ENCODE results near the gene LEPR.
"Not testable (repeated sequence)": the region's sequence is repeated elsewhere in the genome, so short reads cannot be mapped to it uniquely, and the experiment has no call there.

LEPR gene

GRCh38 chr1:65420590-65421350, at the start of gene LEPR, which contains the start of gene LEPROT:
TSS of gene LEPR (plus strand) at chr1:65420668. CDS start at chr1:65565566, 144,898 bp downstream.
TSS of gene LEPROT (plus strand) at chr1:65420668. CDS start at chr1:65420725, 57 bp downstream.
- Histone ChIP-seq H3K4me3 (ENCODE audit: low read length) (peak within 1 kb of the TSS; percentile 97), H2AFZ (ENCODE audit: low read depth, low read length) (peak within 1 kb of the TSS; percentile 99), H3K4me1 (ENCODE audit: insufficient read depth, low read length) (peaks cover 11% of the 10 kb centered on the region), H3K27me3 (ENCODE audit: insufficient read depth, low read length) (peaks cover 3% of the 10 kb centered on the region), H3K9me3 (ENCODE audit: low read length) (no peaks in the 10 kb centered on the region), H3K36me3 (ENCODE audit: insufficient read depth, low read length) (peaks cover 5% of the 10 kb centered on the region)

- H3K4me3 ChIP-seq (ENCODE audit: low read length) = no peak overlapping the region
- no peaks in the 10 kb centered on the region for H3K9me3 ChIP-seq (ENCODE audit: low read length)
- no peaks in the 10 kb centered on the region for H3K4me1 ChIP-seq (ENCODE audit: insufficient read depth, low read length)
- H3K27me3 ChIP-seq (ENCODE audit: insufficient read depth, low read length) = peaks cover 2% of the 10 kb centered on the region
- H2AFZ ChIP-seq (ENCODE audit: low read depth, low read length) = no peak overlapping the region
- H3K36me3 ChIP-seq (ENCODE audit: insufficient read depth, low read length) = no peaks in the 10 kb centered on the region
These were observed 48.9 kb upstream of the LEPR start for GRCh38 chr1:65371544-65371943.

GRCh38 chr1:65372557-65372956, 47.9 kb upstream of the LEPR start:
- H3K27me3 ChIP-seq (ENCODE audit: insufficient read depth, low read length) = peaks cover 2% of the 10 kb centered on the region
- no peaks in the 10 kb centered on the region for H3K4me1 ChIP-seq (ENCODE audit: insufficient read depth, low read length)
- no peaks in the 10 kb centered on the region for H3K9me3 ChIP-seq (ENCODE audit: low read length)
- no peak overlapping the region for H3K4me3 ChIP-seq (ENCODE audit: low read length)
- no peak overlapping the region for H2AFZ ChIP-seq (ENCODE audit: low read depth, low read length)
- no peaks in the 10 kb centered on the region for H3K36me3 ChIP-seq (ENCODE audit: insufficient read depth, low read length)

GRCh38 chr1:65377496-65378246, 42.8 kb upstream of the LEPR start:
- H3K9me3 ChIP-seq (ENCODE audit: low read length) = no peaks in the 10 kb centered on the region
- H2AFZ ChIP-seq (ENCODE audit: low read depth, low read length) = no peak overlapping the region
- H3K27me3 ChIP-seq (ENCODE audit: insufficient read depth, low read length) = peaks cover 2% of the 10 kb centered on the region
- no peaks in the 10 kb centered on the region for H3K36me3 ChIP-seq (ENCODE audit: insufficient read depth, low read length)
- H3K4me1 ChIP-seq (ENCODE audit: insufficient read depth, low read length) = no peaks in the 10 kb centered on the region
- no peak overlapping the region for H3K4me3 ChIP-seq (ENCODE audit: low read length)

- Histone ChIP-seq H3K9me3 (ENCODE audit: low read length) (no peaks in the 10 kb centered on the region), H3K27me3 (ENCODE audit: insufficient read depth, low read length) (peaks cover 2% of the 10 kb centered on the region), H2AFZ (ENCODE audit: low read depth, low read length) (no peak overlapping the region), H3K4me1 (ENCODE audit: insufficient read depth, low read length) (no peaks in the 10 kb centered on the region), H3K4me3 (ENCODE audit: low read length) (no peak overlapping the region), H3K36me3 (ENCODE audit: insufficient read depth, low read length) (no peaks in the 10 kb centered on the region)
These were observed 42.1 kb upstream of the LEPR start for GRCh38 chr1:65378247-65378946.

GRCh38 chr1:65384426-65384825, 36.0 kb upstream of the LEPR start:
- H3K4me3 ChIP-seq (ENCODE audit: low read length); H3K36me3 ChIP-seq (ENCODE audit: insufficient read depth, low read length); H3K9me3 ChIP-seq (ENCODE audit: low read length); H2AFZ ChIP-seq (ENCODE audit: low read depth, low read length); H3K4me1 ChIP-seq (ENCODE audit: insufficient read depth, low read length); H3K27me3 ChIP-seq (ENCODE audit: insufficient read depth, low read length): not testable (repeated sequence)

- no peak overlapping the region for H2AFZ ChIP-seq (ENCODE audit: low read depth, low read length)
- no peaks in the 10 kb centered on the region for H3K9me3 ChIP-seq (ENCODE audit: low read length)
- no peaks in the 10 kb centered on the region for H3K36me3 ChIP-seq (ENCODE audit: insufficient read depth, low read length)
- no peak overlapping the region for H3K4me3 ChIP-seq (ENCODE audit: low read length)
- no peaks in the 10 kb centered on the region for H3K27me3 ChIP-seq (ENCODE audit: insufficient read depth, low read length)
- no peaks in the 10 kb centered on the region for H3K4me1 ChIP-seq (ENCODE audit: insufficient read depth, low read length)
These were observed 34.0 kb upstream of the LEPR start for GRCh38 chr1:65386439-65386838.

- H3K36me3 ChIP-seq (ENCODE audit: insufficient read depth, low read length) = no peaks in the 10 kb centered on the region
- H3K9me3 ChIP-seq (ENCODE audit: low read length) = no peaks in the 10 kb centered on the region
- no peak overlapping the region for H3K4me3 ChIP-seq (ENCODE audit: low read length)
- no peaks in the 10 kb centered on the region for H3K27me3 ChIP-seq (ENCODE audit: insufficient read depth, low read length)
- H3K4me1 ChIP-seq (ENCODE audit: insufficient read depth, low read length) = no peaks in the 10 kb centered on the region
- H2AFZ ChIP-seq (ENCODE audit: low read depth, low read length) = no peak overlapping the region
These were observed 32.6 kb upstream of the LEPR start for GRCh38 chr1:65387821-65388220.

- H3K27me3 ChIP-seq (ENCODE audit: insufficient read depth, low read length) = no peaks in the 10 kb centered on the region
- H3K36me3 ChIP-seq (ENCODE audit: insufficient read depth, low read length) = no peaks in the 10 kb centered on the region
- no peak overlapping the region for H2AFZ ChIP-seq (ENCODE audit: low read depth, low read length)
- no peaks in the 10 kb centered on the region for H3K4me1 ChIP-seq (ENCODE audit: insufficient read depth, low read length)
- no peaks in the 10 kb centered on the region for H3K9me3 ChIP-seq (ENCODE audit: low read length)
- H3K4me3 ChIP-seq (ENCODE audit: low read length) = no peak overlapping the region
These were observed 31.4 kb upstream of the LEPR start for GRCh38 chr1:65388908-65389695.

GRCh38 chr1:65392497-65392896, 28.0 kb upstream of the LEPR start:
- Histone ChIP-seq H3K27me3 (ENCODE audit: insufficient read depth, low read length) (no peaks in the 10 kb centered on the region), H3K4me3 (ENCODE audit: low read length) (no peak overlapping the region), H3K4me1 (ENCODE audit: insufficient read depth, low read length) (no peaks in the 10 kb centered on the region), H2AFZ (ENCODE audit: low read depth, low read length) (no peak overlapping the region), H3K9me3 (ENCODE audit: low read length) (no peaks in the 10 kb centered on the region), H3K36me3 (ENCODE audit: insufficient read depth, low read length) (no peaks in the 10 kb centered on the region)

- H3K36me3 ChIP-seq (ENCODE audit: insufficient read depth, low read length) = no peaks in the 10 kb centered on the region
- no peak overlapping the region for H3K4me3 ChIP-seq (ENCODE audit: low read length)
- no peaks in the 10 kb centered on the region for H3K4me1 ChIP-seq (ENCODE audit: insufficient read depth, low read length)
- no peak overlapping the region for H2AFZ ChIP-seq (ENCODE audit: low read depth, low read length)
- H3K27me3 ChIP-seq (ENCODE audit: insufficient read depth, low read length) = no peaks in the 10 kb centered on the region
- no peaks in the 10 kb centered on the region for H3K9me3 ChIP-seq (ENCODE audit: low read length)
These were observed 27.1 kb upstream of the LEPR start for GRCh38 chr1:65393347-65393746.

GRCh38 chr1:65393928-65394327, 26.5 kb upstream of the LEPR start:
- no peaks in the 10 kb centered on the region for H3K27me3 ChIP-seq (ENCODE audit: insufficient read depth, low read length)
- no peak overlapping the region for H3K4me3 ChIP-seq (ENCODE audit: low read length)
- H3K4me1 ChIP-seq (ENCODE audit: insufficient read depth, low read length) = no peaks in the 10 kb centered on the region
- no peaks in the 10 kb centered on the region for H3K36me3 ChIP-seq (ENCODE audit: insufficient read depth, low read length)
- H3K9me3 ChIP-seq (ENCODE audit: low read length) = no peaks in the 10 kb centered on the region
- H2AFZ ChIP-seq (ENCODE audit: low read depth, low read length) = no peak overlapping the region
